NB4 (cell line): Measurements from ENCODE around the gene SLC9A3.

ENCODE experiments used
- MAX ChIP-seq: IDR thresholded peaks from 2 replicates; pipeline ENCODE4 v1.6.1; 2011; ENCODE audit warnings: low read depth, low read length
- MYC ChIP-seq: IDR thresholded peaks from 2 replicates; pipeline ENCODE4 v1.6.1; 2011; ENCODE audit warnings: low read depth, low read length
- TF ChIP-seq, protein P1 (sequence below): IDR thresholded peaks from one replicate; pipeline ENCODE4 v1.5.1; 2012; ENCODE audit warnings: low read depth, low read length

DNA sequence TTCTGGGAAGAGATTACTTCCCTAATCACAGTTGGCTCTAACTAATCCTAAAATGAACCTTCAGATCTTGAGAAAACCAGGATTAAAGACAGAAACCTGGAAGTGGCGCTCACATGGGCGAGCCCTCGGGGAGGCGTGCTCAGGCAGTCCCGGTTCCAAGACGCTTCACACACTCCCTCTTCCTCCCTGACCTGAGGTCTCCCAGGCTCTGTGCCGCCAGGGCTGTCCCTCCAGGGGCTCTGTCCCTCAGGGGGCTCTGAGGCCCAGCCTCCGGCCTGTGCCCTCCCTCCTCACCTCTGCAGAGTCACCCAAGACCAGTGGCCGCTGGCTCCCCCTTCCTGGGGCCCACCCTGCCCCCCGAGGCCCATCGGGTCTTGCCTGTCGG lies 10.2 kb downstream of the SLC9A3 start:
- TF ChIP-seq, protein P1, sequence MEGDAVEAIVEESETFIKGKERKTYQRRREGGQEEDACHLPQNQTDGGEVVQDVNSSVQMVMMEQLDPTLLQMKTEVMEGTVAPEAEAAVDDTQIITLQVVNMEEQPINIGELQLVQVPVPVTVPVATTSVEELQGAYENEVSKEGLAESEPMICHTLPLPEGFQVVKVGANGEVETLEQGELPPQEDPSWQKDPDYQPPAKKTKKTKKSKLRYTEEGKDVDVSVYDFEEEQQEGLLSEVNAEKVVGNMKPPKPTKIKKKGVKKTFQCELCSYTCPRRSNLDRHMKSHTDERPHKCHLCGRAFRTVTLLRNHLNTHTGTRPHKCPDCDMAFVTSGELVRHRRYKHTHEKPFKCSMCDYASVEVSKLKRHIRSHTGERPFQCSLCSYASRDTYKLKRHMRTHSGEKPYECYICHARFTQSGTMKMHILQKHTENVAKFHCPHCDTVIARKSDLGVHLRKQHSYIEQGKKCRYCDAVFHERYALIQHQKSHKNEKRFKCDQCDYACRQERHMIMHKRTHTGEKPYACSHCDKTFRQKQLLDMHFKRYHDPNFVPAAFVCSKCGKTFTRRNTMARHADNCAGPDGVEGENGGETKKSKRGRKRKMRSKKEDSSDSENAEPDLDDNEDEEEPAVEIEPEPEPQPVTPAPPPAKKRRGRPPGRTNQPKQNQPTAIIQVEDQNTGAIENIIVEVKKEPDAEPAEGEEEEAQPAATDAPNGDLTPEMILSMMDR: no peak
- TF ChIP-seq MYC (no peak), MAX (no peak)
